Common myeloid progenitor, CD34-positive (primary cell): ENCODE data around the gene BABAM1.

ENCODE experiments used
- CTCF ChIA-PET: fragments of 350-600 bp; sonication (Branson Sonifier 250); formaldehyde crosslinking; loops from one replicate; lab custom pipeline; 2021; ENCODE audit warnings: antibody characterized with exemption; lab: Charles Lee
- POLR2A ChIA-PET: fragments of 350-600 bp; sonication (Branson Sonifier 250); formaldehyde crosslinking; loops from one replicate; lab custom pipeline; 2021; ENCODE audit warnings: antibody characterized with exemption; lab: Charles Lee
- DNase-seq, 3 donors: peaks; one replicate each; pipeline versions ENCODE4 v3.0.0 to v3.0.0-alpha.2; 2013
- H3K27ac ChIP-seq, 2 experiments: 1 replicate in 1 of 2; 2 replicates in 1 of 2; pipeline ENCODE4 v1.7.0; 2013; ENCODE audit warnings: inconsistent platforms in 2 of 2, low read length in 2 of 2, mild to moderate bottlenecking in 2 of 2, low read depth in 1 of 2, moderate library complexity in 1 of 2; ENCODE audit not compliant: severe bottlenecking in 2 of 2, insufficient read depth in 1 of 2, poor library complexity in 1 of 2
- H3K27me3 ChIP-seq, 5 experiments: replicated peaks in 2 of 5; 1 replicate in 3 of 5; 2 replicates in 2 of 5; pipeline versions ENCODE4 v1.6.1 to v1.7.0; 2013; ENCODE audit warnings: low read length in 4 of 5, mild to moderate bottlenecking in 2 of 5, moderate library complexity in 2 of 5, inconsistent platforms in 1 of 5; ENCODE audit not compliant: insufficient read depth in 5 of 5, control insufficient read depth in 4 of 5
- H3K36me3 ChIP-seq, 4 experiments: 1 replicate in 2 of 4; 2 replicates in 2 of 4; pipeline versions ENCODE4 v1.6.1 to v1.7.0; 2013; ENCODE audit warnings: low read length in 3 of 4, control low read depth in 1 of 4, mild to moderate bottlenecking in 1 of 4; ENCODE audit not compliant: control insufficient read depth in 4 of 4, insufficient read depth in 4 of 4
- H3K4me1 ChIP-seq, 4 experiments: 1 replicate in 3 of 4; 2 replicates in 1 of 4; pipeline versions ENCODE4 v1.6.1 to v1.7.1; 2013; ENCODE audit warnings: low read length in 3 of 4, mild to moderate bottlenecking in 3 of 4, control low read depth in 1 of 4, inconsistent platforms in 1 of 4, moderate library complexity in 1 of 4; ENCODE audit not compliant: control insufficient read depth in 4 of 4, insufficient read depth in 4 of 4; ENCODE audit errors: control extremely low read depth in 1 of 4
- H3K4me3 ChIP-seq, 7 experiments: 1 replicate in 4 of 7; 2 replicates in 3 of 7; pipeline versions ENCODE4 v1.5.1 to v1.7.0; 2013; ENCODE audit warnings: mild to moderate bottlenecking in 7 of 7, low read length in 6 of 7, moderate library complexity in 6 of 7, inconsistent platforms in 2 of 7, low read depth in 2 of 7, control low read depth in 1 of 7; ENCODE audit not compliant: insufficient read depth in 4 of 7, control insufficient read depth in 1 of 7; ENCODE audit errors: extremely low read depth in 1 of 7
- H3K9me3 ChIP-seq, 5 experiments: 1 replicate in 4 of 5; 2 replicates in 1 of 5; pipeline versions ENCODE4 v1.6.1 to v1.7.1; 2013; ENCODE audit warnings: low read length in 4 of 5, mild to moderate bottlenecking in 2 of 5, inconsistent platforms in 1 of 5, low read depth in 1 of 5, moderate library complexity in 1 of 5; ENCODE audit not compliant: control insufficient read depth in 4 of 5, insufficient read depth in 2 of 5; ENCODE audit errors: control extremely low read depth in 1 of 5
- WGBS: methylation state at CpG from one replicate; pipeline ENCODE4 v1.1.5; 2013; ENCODE audit not compliant: insufficient coverage; 5-methylcytosine and 5-hydroxymethylcytosine counted together

BABAM1 gene

GRCh38 chr19:17325881-17326594, 58.8 kb downstream of the BABAM1 start:
- no peak for DNase-seq
- H3K36me3 ChIP-seq = peaks cover 0 to 16% (median 9%) of the 10 kb centered on the region in 4 experiments
- no peak overlapping the region for H3K27ac ChIP-seq
- H3K4me1 ChIP-seq = peaks cover 0 to 26% (median 20%) of the 10 kb centered on the region in 4 experiments
- H3K4me3 ChIP-seq = no peak overlapping the region
- H3K9me3 ChIP-seq = no peaks in the 10 kb centered on the region
- CTCF ChIA-PET = no interaction called here
- POLR2A ChIA-PET = interaction anchor here (2.0 kb wide), 1 partner anchor 16 kb away, joined by 6 read pairs; the partner anchor contains the start of gene DDA1
- 98% methylated on average over 17 of the region's 17 CpGs for WGBS
- peaks cover 0 to 12% (median 0%) of the 10 kb centered on the region in 5 experiments for H3K27me3 ChIP-seq

GRCh38 chr19:17326595-17326966, 59.3 kb downstream of the BABAM1 start:
- ChIA-PET CTCF (no interaction called here), POLR2A (interaction anchor here (2.0 kb wide), 1 partner anchor 17 kb away, joined by 6 read pairs; the partner anchor contains the start of gene DDA1)
- Histone ChIP-seq H3K36me3 (peaks cover 0 to 13% (median 7%) of the 10 kb centered on the region in 4 experiments), H3K4me1 (peaks cover 0 to 26% (median 20%) of the 10 kb centered on the region in 4 experiments), H3K4me3 (no peak overlapping the region), H3K9me3 (no peaks in the 10 kb centered on the region), H3K27me3 (peaks cover 0 to 12% (median 0%) of the 10 kb centered on the region in 5 experiments), H3K27ac (no peak overlapping the region)
- DNase-seq = no peak
- WGBS = 93% methylated on average over 9 of the region's 11 CpGs

- Histone ChIP-seq H3K9me3 (no peaks in the 10 kb centered on the region), H3K4me3 (no peak overlapping the region), H3K27me3 (peaks cover 0 to 12% (median 0%) of the 10 kb centered on the region in 5 experiments), H3K36me3 (peaks cover 0 to 7% (median 2%) of the 10 kb centered on the region in 4 experiments), H3K4me1 (peaks cover 0 to 24% (median 20%) of the 10 kb centered on the region in 4 experiments), H3K27ac (no peak overlapping the region)
- POLR2A ChIA-PET = interaction anchor here (2.0 kb wide), 1 partner anchor 17 kb away, joined by 6 read pairs; the partner anchor contains the start of gene DDA1
- DNase-seq = no peak
- WGBS = 94% methylated on average over 25 of the region's 27 CpGs
- CTCF ChIA-PET = interaction anchor here (0.8 kb wide), 1 partner anchor 65 kb away, joined by 3 read pairs; no protein-coding TSS in a partner anchor
Observed at GRCh38 chr19:17327068-17327653, 59.9 kb downstream of the BABAM1 start.

- Histone ChIP-seq H3K9me3 (no peaks in the 10 kb centered on the region), H3K27me3 (peaks cover 0 to 12% (median 0%) of the 10 kb centered on the region in 5 experiments), H3K36me3 (no peaks in the 10 kb centered on the region), H3K27ac (peak overlapping the region in 1 of 2 experiments; percentile 34), H3K4me3 (peak overlapping the region in 6 of 7 experiments; percentile 16 to 74 (median 56)), H3K4me1 (peaks cover 0 to 25% (median 19%) of the 10 kb centered on the region in 4 experiments)
- POLR2A ChIA-PET = interaction anchor here (2.0 kb wide), 1 partner anchor 18 kb away, joined by 6 read pairs; the partner anchor contains the start of gene DDA1
- CTCF ChIA-PET = interaction anchor here (0.7 to 1.3 kb wide), 3 partner anchors 14 to 64 kb away, joined by 3 to 4 read pairs (median 3); no protein-coding TSS in a partner anchor
- WGBS = 42% methylated on average over 50 of the region's 64 CpGs
- DNase-seq = peak in 2 of 3 donors; percentile 59 to 65
Observed at GRCh38 chr19:17327654-17328516, 60.6 kb downstream of the BABAM1 start.
